ENCODE measurements around the gene KRTAP2-2. TPM values are rescaled to one million over a fixed set of nuclear protein-coding genes. Genes with fewer than 3 reads are reported as not detected.
"Not testable (repeated sequence)": the region's sequence is repeated elsewhere in the genome, so short reads cannot be mapped to it uniquely, and the experiment has no call there.

KRTAP2-2 gene
- total RNA-seq, 2 experiments from 2014 or later, result not detected

GRCh38 chr17:41052566-41052965, 2.5 kb downstream of the KRTAP2-2 start:
- no peaks in the 10 kb centered on the region for H3K4me1 ChIP-seq (ENCODE audit: insufficient read depth, low read length)
- ATAC-seq (ENCODE audit: poor library complexity) (no peak), DNase-seq (no peak)
- POLR2A ChIA-PET, result no interaction called here
- Mint-ChIP-seq H3K4me1 (ENCODE audit: low read depth) (no peaks in the 10 kb centered on the region), H3K27ac (no peak overlapping the region), H3K4me3 (no peak overlapping the region), H3K36me3 (ENCODE audit: low read depth) (no peaks in the 10 kb centered on the region), H3K9me3 (peaks cover 5% of the 10 kb centered on the region), H3K27me3 (peaks cover 41% of the 10 kb centered on the region)
- H3K36me3 ChIP-seq (ENCODE audit: insufficient read depth, low read length), result no peaks in the 10 kb centered on the region
- peaks cover 0 to 5% of the 10 kb centered on the region in 2 experiments for H3K27me3 ChIP-seq (ENCODE audit: control insufficient read depth in 1 of 2, insufficient read depth in 2 of 2, low read length in 2 of 2)
- CTCF ChIA-PET, result no interaction called here
- TF ChIP-seq CTCF (IDR thresholded peaks at IDR 0.05), result no peak
- intact Hi-C loops (cut with DNase I, micrococcal nuclease), result no loop called here
- no peak overlapping the region for H3K27ac ChIP-seq (ENCODE audit: low read depth in 1 of 2, low read length in 2 of 2)
- no peak overlapping the region for H3K4me3 ChIP-seq (ENCODE audit: low read length)
- no peaks in the 10 kb centered on the region for H3K9me3 ChIP-seq (ENCODE audit: control insufficient read depth in 1 of 2, insufficient read depth in 1 of 2, low read length in 2 of 2)

- H3K4me1 ChIP-seq (ENCODE audit: insufficient read depth, low read length), result no peaks in the 10 kb centered on the region
- no peaks in the 10 kb centered on the region for H3K36me3 Mint-ChIP-seq (ENCODE audit: low read depth)
- H3K4me1 Mint-ChIP-seq (ENCODE audit: low read depth), result no peaks in the 10 kb centered on the region
- H3K4me3 ChIP-seq (ENCODE audit: low read length), result no peak overlapping the region
- ATAC-seq (ENCODE audit: poor library complexity), result no peak
- no peaks in the 10 kb centered on the region for H3K9me3 ChIP-seq (ENCODE audit: control insufficient read depth in 1 of 2, insufficient read depth in 1 of 2, low read length in 2 of 2)
- DNase-seq, result no peak
- no peak overlapping the region for H3K27ac Mint-ChIP-seq
- H3K4me3 Mint-ChIP-seq, result no peak overlapping the region
- ChIA-PET POLR2A (no interaction called here), CTCF (no interaction called here)
- peaks cover 40% of the 10 kb centered on the region for H3K27me3 Mint-ChIP-seq
- H3K27ac ChIP-seq (ENCODE audit: low read depth in 1 of 2, low read length in 2 of 2), result no peak overlapping the region
- peaks cover 0 to 10% of the 10 kb centered on the region in 2 experiments for H3K27me3 ChIP-seq (ENCODE audit: control insufficient read depth in 1 of 2, insufficient read depth in 2 of 2, low read length in 2 of 2)
- H3K36me3 ChIP-seq (ENCODE audit: insufficient read depth, low read length), result no peaks in the 10 kb centered on the region
- TF ChIP-seq CTCF (IDR thresholded peaks at IDR 0.05), result no peak
- no peaks in the 10 kb centered on the region for H3K9me3 Mint-ChIP-seq
- intact Hi-C loops (cut with DNase I, micrococcal nuclease), result no loop called here
Measured at GRCh38 chr17:41049110-41049509, 5.9 kb downstream of the KRTAP2-2 start.

GRCh38 chr17:41048441-41048840, 6.6 kb downstream of the KRTAP2-2 start:
- H3K4me1 ChIP-seq (ENCODE audit: insufficient read depth, low read length), result no peaks in the 10 kb centered on the region
- Mint-ChIP-seq H3K4me3 (no peak overlapping the region), H3K9me3 (peaks cover 3% of the 10 kb centered on the region), H3K27me3 (peaks cover 40% of the 10 kb centered on the region), H3K4me1 (ENCODE audit: low read depth) (no peaks in the 10 kb centered on the region), H3K36me3 (ENCODE audit: low read depth) (no peaks in the 10 kb centered on the region), H3K27ac (no peak overlapping the region)
- intact Hi-C loops (cut with DNase I, micrococcal nuclease), result no loop called here
- CTCF ChIA-PET, result no interaction called here
- no peaks in the 10 kb centered on the region for H3K9me3 ChIP-seq (ENCODE audit: control insufficient read depth in 1 of 2, insufficient read depth in 1 of 2, low read length in 2 of 2)
- H3K36me3 ChIP-seq (ENCODE audit: insufficient read depth, low read length), result no peaks in the 10 kb centered on the region
- POLR2A ChIA-PET, result no interaction called here
- ATAC-seq (ENCODE audit: poor library complexity) (no peak), DNase-seq (no peak)
- TF ChIP-seq CTCF (IDR thresholded peaks at IDR 0.05), result no peak
- no peak overlapping the region for H3K4me3 ChIP-seq (ENCODE audit: low read length)
- H3K27ac ChIP-seq (ENCODE audit: low read depth in 1 of 2, low read length in 2 of 2), result no peak overlapping the region
- H3K27me3 ChIP-seq (ENCODE audit: control insufficient read depth in 1 of 2, insufficient read depth in 2 of 2, low read length in 2 of 2), result peaks cover 3 to 10% of the 10 kb centered on the region in 2 experiments

- H3K27ac Mint-ChIP-seq; ATAC-seq (ENCODE audit: poor library complexity); H3K4me3 Mint-ChIP-seq; H3K9me3 Mint-ChIP-seq; intact Hi-C loops (cut with DNase I, micrococcal nuclease); H3K36me3 Mint-ChIP-seq (ENCODE audit: low read depth); CTCF ChIA-PET; DNase-seq; H3K27ac ChIP-seq (ENCODE audit: low read depth in 1 of 2, low read length in 2 of 2); H3K9me3 ChIP-seq (ENCODE audit: control insufficient read depth in 1 of 2, insufficient read depth in 1 of 2, low read length in 2 of 2); H3K4me1 ChIP-seq (ENCODE audit: insufficient read depth, low read length); H3K4me3 ChIP-seq (ENCODE audit: low read length); H3K36me3 ChIP-seq (ENCODE audit: insufficient read depth, low read length); H3K4me1 Mint-ChIP-seq (ENCODE audit: low read depth); POLR2A ChIA-PET: not testable (repeated sequence)
- peaks cover 4 to 10% of the 10 kb centered on the region in 2 experiments for H3K27me3 ChIP-seq (ENCODE audit: control insufficient read depth in 1 of 2, insufficient read depth in 2 of 2, low read length in 2 of 2)
- H3K27me3 Mint-ChIP-seq, result peaks cover 40% of the 10 kb centered on the region
Measured at GRCh38 chr17:41046735-41047465, 8.1 kb downstream of the KRTAP2-2 start, which contains the start of gene KRTAP2-1. KRTAP2-1 (minus strand) TSS chr17:41047316; CDS start chr17:41047267, 49 bp downstream.
